Measurements from ENCODE around the gene GK2.

GRCh38 chr4:79431839-79432238 lies 23.8 kb upstream of the GK2 start:
- TF ChIP-seq CTCF (optimal IDR thresholded peaks at IDR 0.05 in 1 of 3, IDR thresholded peaks at IDR 0.05 in 1 of 3, conservative IDR thresholded peaks at IDR 0.05 in 1 of 3; ENCODE audit: extremely low read depth in 1 of 3, insufficient read depth in 2 of 3, low read length in 3 of 3) (no peak), EZH2 (IDR thresholded peaks at IDR 0.05; ENCODE audit: low read length) (no peak)
